ENCODE measurements around the gene SORCS2.

The SORCS2 gene

DNA sequence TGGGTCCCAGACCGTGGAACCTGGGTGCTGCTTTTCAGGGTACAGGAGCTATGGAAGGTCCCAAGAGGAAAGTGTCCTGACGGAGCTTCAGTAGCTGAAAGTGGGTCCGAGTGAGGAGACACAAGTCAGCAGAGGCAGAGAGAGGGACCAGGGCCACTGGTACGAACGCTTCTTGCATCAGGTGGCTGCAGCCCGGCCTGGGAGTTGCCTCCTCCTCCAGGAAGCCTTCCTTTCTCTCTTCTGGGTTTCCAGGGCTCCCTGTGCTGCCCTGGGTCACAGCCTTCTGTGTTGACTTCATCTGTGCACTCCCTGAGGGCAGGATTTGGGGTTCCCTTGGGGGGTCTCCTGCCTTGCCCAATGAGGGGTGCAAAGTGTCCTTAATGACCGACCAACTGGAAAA, 94.5 kb downstream of the SORCS2 start (continued):
- TF ChIP-seq, protein P1, sequence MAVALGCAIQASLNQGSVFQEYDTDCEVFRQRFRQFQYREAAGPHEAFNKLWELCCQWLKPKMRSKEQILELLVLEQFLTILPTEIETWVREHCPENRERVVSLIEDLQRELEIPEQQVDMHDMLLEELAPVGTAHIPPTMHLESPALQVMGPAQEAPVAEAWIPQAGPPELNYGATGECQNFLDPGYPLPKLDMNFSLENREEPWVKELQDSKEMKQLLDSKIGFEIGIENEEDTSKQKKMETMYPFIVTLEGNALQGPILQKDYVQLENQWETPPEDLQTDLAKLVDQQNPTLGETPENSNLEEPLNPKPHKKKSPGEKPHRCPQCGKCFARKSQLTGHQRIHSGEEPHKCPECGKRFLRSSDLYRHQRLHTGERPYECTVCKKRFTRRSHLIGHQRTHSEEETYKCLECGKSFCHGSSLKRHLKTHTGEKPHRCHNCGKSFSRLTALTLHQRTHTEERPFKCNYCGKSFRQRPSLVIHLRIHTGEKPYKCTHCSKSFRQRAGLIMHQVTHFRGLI (tag by site-specific recombination; IDR thresholded peaks at IDR 0.05): no peak
- TF ChIP-seq ZBTB21 (tag by site-specific recombination; IDR thresholded peaks at IDR 0.05) (no peak), ZNF211 (tag by site-specific recombination; IDR thresholded peaks at IDR 0.05; ENCODE audit: low read depth) (no peak), GFI1B (tag by site-specific recombination; IDR thresholded peaks at IDR 0.05) (no peak)

DNA sequence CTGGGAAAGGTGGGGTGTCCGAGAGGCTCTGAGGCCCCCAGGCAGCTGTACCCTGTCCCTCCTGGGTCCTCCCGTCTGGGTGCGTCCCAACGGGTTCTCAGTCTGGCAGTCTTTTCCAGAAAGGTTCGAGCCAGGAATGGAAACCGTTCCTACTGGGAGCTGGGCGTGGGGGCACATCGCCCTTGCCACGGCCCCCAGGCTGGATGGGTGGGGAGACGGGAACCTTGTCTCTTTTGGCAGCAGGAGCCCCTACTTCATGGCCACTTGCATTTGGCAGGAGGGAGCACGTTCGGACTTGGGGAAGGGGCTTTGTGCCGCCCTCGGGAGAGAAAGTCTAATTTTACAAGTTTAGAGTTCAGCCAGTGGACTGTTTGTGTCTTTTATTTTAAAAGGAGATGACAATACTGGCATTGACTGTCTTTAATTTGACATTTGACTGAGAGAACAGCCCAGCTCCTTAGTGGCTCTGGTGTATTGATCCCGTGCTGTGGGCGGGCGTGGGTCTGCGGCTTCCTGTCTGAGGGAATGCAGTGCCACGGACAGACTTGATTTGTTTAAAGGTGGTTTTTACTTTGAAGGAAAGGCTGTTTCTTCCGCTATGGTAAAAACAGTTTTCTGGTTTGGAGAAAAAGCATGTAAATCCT, 95.1 kb downstream of the SORCS2 start:
- TF ChIP-seq KLF10 (tag by site-specific recombination; IDR thresholded peaks at IDR 0.05) (no peak), EGR2 (tag by site-specific recombination; IDR thresholded peaks at IDR 0.05; ENCODE audit: low read depth) (no peak), ZNF561 (tag by site-specific recombination; IDR thresholded peaks at IDR 0.05; ENCODE audit: borderline replicate concordance) (no peak), ZNF132 (tag by site-specific recombination; IDR thresholded peaks at IDR 0.05; ENCODE audit: borderline replicate concordance) (no peak), ZNF2 (tag by site-specific recombination; IDR thresholded peaks at IDR 0.05) (no peak), ZNF645 (tag by site-specific recombination; IDR thresholded peaks at IDR 0.05) (no peak), ZNF670 (tag by site-specific recombination; IDR thresholded peaks at IDR 0.05; ENCODE audit: low read depth) (no peak), ZNF530 (tag by site-specific recombination; IDR thresholded peaks at IDR 0.05; ENCODE audit: low read depth) (no peak), ZNF837 (tag by site-specific recombination; IDR thresholded peaks at IDR 0.05) (no peak), ZNF624 (tag by site-specific recombination; IDR thresholded peaks at IDR 0.05) (no peak), ZEB2 (tag by site-specific recombination; IDR thresholded peaks at IDR 0.05) (no peak), ZNF37A (tag by site-specific recombination; IDR thresholded peaks at IDR 0.05) (no peak), ZNF221 (tag by site-specific recombination; IDR thresholded peaks at IDR 0.05; ENCODE audit: borderline replicate concordance) (no peak), BCL11A (tag by site-specific recombination; IDR thresholded peaks at IDR 0.05; ENCODE audit: low read depth) (no peak), ZBTB7A (tag by site-specific recombination; IDR thresholded peaks at IDR 0.05; ENCODE audit: low read depth) (no peak)
- TF ChIP-seq, protein P2, sequence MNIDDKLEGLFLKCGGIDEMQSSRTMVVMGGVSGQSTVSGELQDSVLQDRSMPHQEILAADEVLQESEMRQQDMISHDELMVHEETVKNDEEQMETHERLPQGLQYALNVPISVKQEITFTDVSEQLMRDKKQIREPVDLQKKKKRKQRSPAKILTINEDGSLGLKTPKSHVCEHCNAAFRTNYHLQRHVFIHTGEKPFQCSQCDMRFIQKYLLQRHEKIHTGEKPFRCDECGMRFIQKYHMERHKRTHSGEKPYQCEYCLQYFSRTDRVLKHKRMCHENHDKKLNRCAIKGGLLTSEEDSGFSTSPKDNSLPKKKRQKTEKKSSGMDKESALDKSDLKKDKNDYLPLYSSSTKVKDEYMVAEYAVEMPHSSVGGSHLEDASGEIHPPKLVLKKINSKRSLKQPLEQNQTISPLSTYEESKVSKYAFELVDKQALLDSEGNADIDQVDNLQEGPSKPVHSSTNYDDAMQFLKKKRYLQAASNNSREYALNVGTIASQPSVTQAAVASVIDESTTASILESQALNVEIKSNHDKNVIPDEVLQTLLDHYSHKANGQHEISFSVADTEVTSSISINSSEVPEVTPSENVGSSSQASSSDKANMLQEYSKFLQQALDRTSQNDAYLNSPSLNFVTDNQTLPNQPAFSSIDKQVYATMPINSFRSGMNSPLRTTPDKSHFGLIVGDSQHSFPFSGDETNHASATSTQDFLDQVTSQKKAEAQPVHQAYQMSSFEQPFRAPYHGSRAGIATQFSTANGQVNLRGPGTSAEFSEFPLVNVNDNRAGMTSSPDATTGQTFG (tag by site-specific recombination; IDR thresholded peaks at IDR 0.05; ENCODE audit: borderline replicate concordance): no peak
- TF ChIP-seq, protein P3, sequence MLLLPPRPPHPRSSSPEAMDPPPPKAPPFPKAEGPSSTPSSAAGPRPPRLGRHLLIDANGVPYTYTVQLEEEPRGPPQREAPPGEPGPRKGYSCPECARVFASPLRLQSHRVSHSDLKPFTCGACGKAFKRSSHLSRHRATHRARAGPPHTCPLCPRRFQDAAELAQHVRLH (tag by site-specific recombination; IDR thresholded peaks at IDR 0.05): no peak
- TF ChIP-seq, protein P4, sequence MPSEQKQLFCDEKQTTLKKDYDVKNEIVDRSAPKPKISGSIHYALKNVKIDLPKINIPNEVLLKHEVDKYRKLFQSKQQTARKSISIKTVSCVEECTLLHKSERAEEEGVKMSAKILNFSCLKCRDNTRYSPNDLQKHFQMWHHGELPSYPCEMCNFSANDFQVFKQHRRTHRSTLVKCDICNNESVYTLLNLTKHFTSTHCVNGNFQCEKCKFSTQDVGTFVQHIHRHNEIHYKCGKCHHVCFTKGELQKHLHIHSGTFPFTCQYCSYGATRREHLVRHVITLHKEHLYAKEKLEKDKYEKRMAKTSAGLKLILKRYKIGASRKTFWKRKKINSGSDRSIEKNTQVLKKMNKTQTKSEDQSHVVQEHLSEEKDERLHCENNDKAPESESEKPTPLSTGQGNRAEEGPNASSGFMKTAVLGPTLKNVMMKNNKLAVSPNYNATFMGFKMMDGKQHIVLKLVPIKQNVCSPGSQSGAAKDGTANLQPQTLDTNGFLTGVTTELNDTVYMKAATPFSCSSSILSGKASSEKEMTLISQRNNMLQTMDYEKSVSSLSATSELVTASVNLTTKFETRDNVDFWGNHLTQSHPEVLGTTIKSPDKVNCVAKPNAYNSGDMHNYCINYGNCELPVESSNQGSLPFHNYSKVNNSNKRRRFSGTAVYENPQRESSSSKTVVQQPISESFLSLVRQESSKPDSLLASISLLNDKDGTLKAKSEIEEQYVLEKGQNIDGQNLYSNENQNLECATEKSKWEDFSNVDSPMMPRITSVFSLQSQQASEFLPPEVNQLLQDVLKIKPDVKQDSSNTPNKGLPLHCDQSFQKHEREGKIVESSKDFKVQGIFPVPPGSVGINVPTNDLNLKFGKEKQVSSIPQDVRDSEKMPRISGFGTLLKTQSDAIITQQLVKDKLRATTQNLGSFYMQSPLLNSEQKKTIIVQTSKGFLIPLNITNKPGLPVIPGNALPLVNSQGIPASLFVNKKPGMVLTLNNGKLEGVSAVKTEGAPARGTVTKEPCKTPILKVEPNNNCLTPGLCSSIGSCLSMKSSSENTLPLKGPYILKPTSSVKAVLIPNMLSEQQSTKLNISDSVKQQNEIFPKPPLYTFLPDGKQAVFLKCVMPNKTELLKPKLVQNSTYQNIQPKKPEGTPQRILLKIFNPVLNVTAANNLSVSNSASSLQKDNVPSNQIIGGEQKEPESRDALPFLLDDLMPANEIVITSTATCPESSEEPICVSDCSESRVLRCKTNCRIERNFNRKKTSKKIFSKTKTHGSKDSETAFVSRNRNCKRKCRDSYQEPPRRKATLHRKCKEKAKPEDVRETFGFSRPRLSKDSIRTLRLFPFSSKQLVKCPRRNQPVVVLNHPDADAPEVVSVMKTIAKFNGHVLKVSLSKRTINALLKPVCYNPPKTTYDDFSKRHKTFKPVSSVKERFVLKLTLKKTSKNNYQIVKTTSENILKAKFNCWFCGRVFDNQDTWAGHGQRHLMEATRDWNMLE (tag by site-specific recombination; conservative IDR thresholded peaks at IDR 0.05; ENCODE audit: low read depth): no peak
- TF ChIP-seq, protein P5, sequence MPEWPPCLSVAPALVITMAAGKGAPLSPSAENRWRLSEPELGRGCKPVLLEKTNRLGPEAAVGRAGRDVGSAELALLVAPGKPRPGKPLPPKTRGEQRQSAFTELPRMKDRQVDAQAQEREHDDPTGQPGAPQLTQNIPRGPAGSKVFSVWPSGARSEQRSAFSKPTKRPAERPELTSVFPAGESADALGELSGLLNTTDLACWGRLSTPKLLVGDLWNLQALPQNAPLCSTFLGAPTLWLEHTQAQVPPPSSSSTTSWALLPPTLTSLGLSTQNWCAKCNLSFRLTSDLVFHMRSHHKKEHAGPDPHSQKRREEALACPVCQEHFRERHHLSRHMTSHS (tag by site-specific recombination; IDR thresholded peaks at IDR 0.05): no peak
- ChIA-PET CTCF (no interaction called here), POLR2A (no interaction called here)

More for the DNA sequence above, 95.1 kb downstream of the SORCS2 start:
- Histone ChIP-seq H3K27ac (ENCODE audit: extremely low read depth, low read depth, low read length) (no peak overlapping the region), H3K9me3 (ENCODE audit: control insufficient read depth, insufficient read depth, low read depth, low read length) (no peaks in the 10 kb centered on the region), H3K36me3 (ENCODE audit: control insufficient read depth in 2 of 2, insufficient read depth in 1 of 2, low read length in 2 of 2) (no peaks in the 10 kb centered on the region), H3K4me1 (ENCODE audit: control insufficient read depth, insufficient read depth, low read length) (no peaks in the 10 kb centered on the region), H3K4me3 (ENCODE audit: low read depth, low read length) (no peak overlapping the region)

Data from HEK293 (cell line).